ENCODE data around the gene THOC6.
A peak's percentile ranks its signal among the peaks of the same experiment; 100 is the strongest.
"Not testable (repeated sequence)": the region's sequence is repeated elsewhere in the genome, so short reads cannot be mapped to it uniquely, and the experiment has no call there.

THOC6 gene

DNA sequence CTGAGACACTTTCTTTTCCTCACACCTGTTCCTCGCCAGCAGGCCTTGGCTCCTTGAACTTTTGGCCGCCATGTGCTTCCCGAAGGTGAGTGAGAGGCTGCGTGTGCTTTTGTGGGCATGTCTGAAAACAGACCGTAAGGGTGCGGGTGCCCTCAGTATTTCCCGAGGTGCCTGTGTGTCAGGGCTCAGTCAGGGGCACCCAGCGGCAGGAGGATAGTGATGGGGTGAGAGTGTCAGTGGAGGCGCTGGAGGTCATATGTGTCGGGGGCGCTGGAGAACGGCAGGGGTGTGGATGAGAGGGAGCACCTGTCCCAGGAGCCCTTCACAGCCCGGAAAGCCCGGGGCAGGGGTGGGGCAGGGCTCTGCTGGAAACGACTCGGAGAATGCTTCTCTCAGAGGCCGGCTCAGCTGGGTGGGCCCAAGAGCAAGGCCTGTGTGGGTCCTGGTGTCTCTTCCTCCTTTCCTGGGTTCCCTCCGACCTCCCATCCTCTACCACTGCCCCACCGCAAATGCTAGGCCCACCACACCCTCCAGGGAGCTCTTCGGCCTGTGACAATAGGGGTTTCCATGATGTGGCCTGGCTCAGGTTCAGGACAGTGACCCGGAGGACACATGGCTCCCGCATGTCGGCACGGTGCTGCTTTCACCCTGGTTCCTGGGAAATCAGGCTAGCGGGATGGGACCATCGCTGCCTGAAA lies 42.1 kb downstream of the THOC6 start:
- DNase-seq (ENCODE audit: extremely low spot score, insufficient read length, low read depth) (no peak), FAIRE-seq (no peak)

DNA sequence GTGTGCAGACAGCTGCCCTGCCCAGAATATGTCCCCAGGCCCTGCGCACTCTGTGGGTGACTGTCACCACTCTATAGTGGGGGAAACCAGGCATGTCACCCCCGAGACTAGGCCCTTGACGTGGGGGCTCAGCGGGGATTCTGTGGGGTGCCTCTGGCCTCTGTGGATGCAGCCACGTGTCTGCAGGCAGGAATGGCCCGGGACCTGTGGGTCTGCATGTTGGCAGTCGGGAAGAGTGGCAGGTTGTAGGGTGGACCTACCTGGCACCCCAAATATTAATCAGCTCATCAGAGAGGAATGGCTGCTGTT lies 42.6 kb downstream of the THOC6 start:
- FAIRE-seq: no peak
- DNase-seq (ENCODE audit: extremely low spot score, insufficient read length, low read depth): no peak

DNA sequence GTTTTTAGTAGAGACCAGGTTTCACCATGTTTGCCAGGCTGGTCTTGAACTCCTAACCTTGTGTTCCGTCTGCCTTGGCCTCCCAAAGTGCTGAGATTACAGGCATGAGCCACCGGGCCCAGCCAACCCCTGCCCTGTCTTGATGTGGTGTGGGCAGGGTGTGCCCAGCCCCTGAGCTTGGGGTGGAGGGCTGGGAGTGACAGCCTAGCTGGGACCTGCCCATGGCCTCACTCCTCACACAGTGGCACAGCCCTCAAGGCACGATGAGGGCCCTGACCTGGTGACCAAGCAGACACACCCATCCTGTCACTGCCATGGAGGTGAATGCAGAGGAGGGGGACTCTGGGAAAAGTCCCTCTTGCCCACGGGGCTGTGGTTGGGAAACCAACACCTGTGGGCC lies 44.7 kb downstream of the THOC6 start:
- no peak for FAIRE-seq
- DNase-seq (ENCODE audit: extremely low spot score, insufficient read length, low read depth): no peak

DNA sequence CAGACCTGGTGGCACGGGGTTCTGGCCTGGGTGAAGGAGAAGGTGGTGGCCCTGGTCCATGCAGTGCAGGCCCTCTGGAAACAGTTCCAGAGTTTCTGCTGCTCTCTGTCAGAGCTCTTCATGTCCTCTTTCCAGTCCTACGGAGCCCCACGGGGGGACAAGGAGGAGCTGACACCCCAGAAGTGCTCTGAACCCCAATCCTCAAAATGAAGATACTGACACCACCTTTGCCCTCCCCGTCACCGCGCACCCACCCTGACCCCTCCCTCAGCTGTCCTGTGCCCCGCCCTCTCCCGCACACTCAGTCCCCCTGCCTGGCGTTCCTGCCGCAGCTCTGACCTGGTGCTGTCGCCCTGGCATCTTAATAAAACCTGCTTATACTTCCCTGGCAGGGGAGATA lies 45.3 kb downstream of the THOC6 start:
- not testable (repeated sequence) for FAIRE-seq; DNase-seq (ENCODE audit: extremely low spot score, insufficient read length, low read depth)

DNA sequence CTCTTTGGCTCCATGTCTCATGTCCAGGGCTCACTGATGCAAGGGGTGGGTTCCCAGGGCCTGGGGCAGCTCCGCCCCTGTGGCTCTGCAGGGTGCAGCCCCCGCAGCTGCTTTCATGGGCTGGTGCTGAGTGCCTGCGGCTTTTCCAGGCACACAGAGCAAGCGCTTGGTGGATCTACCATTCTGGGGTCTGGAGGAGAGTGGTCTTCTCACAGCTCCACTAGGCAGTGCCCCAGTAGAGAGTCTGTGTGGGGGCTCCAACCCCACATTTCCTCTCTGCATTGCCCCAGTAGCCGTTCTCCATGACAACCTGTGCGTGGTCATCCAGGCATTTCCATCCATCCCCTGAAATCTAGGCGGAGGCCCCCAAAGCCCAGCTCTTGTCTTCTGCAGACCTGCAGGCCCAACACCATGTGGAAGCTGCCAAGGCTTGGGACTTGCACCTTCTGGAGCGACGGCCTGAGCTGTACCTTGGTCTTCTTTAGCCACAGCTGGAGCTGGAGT lies 46.8 kb downstream of the THOC6 start:
- no peak for FAIRE-seq
- no peak for DNase-seq (ENCODE audit: extremely low spot score, insufficient read length, low read depth)

DNA sequence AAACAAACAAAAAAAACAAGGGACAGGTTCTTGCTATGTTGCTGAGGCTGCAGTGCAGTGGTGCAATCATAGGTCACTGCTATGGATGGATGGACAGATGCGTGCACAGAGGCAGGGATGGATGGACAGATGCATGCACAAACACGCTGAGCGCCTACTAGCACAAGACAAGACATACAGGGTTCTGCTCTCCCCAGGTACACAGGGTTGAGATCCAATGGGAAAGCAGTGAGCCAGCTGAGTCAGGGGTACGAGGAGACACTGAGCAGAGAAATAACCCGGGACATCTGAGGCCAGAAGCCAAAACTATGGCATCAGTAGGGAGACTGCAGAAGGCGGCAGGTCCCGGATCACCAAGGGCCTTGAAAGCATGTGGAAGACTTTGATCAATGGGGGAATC lies 47.8 kb downstream of the THOC6 start:
- FAIRE-seq: no peak
- no peak for DNase-seq (ENCODE audit: extremely low spot score, insufficient read length, low read depth)

DNA sequence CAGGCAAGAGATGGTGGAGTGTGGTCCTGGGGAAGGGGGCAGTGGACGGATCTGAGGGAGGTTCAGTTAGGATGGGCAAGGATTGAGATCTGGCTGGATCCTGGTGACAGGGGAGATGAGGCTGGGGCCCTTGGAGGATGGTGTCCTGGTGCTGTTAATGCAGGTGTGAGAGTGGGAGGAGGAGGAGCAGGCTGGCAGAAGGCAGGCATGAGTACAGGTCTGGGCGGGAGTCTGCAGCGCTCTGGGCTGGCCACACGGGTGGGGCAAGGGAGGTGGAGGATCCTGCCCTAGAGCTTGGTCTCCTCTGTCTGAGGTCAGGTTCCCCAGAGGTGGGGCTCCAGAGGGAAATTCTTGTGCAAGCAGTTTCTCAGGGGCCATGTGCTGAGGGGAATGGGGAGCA lies 48.3 kb downstream of the THOC6 start:
- DNase-seq (ENCODE audit: extremely low spot score, insufficient read length, low read depth); FAIRE-seq: not testable (repeated sequence)

DNA sequence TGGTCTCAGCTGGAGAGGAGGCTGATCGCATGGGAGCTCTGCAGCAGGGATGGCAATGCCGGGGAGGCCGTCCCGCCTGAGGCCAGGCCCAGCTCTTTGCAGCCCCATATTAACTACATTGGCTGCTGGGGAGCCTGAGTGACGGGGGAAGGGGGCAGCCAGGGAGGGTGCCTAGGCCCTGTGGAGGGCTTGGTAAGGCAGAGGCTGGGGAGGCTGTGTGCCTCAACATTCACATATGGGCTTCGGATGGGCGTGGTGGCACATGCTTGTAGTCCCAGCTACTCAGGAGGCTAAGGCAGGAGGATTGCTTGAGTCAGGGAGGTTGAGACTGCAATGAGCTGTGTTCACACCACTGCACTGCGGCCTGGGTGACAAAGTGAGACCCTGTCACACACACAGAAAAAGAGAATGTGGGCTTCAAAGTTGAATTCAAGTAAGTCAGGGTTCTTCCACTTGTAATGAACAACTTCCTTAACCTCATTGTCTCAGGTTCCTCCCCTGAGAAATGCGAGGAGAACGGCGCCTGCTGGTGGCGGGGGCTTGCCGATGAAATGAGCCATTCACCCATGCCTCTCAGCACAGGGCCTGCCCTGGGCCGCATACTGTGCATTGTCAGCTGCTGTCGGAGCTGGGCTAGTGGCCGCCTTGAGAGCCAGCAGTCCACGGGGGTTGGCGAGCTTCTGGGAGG lies 48.9 kb downstream of the THOC6 start:
- peak; percentile 5 for FAIRE-seq
- not testable (repeated sequence) for DNase-seq (ENCODE audit: extremely low spot score, insufficient read length, low read depth)

DNA sequence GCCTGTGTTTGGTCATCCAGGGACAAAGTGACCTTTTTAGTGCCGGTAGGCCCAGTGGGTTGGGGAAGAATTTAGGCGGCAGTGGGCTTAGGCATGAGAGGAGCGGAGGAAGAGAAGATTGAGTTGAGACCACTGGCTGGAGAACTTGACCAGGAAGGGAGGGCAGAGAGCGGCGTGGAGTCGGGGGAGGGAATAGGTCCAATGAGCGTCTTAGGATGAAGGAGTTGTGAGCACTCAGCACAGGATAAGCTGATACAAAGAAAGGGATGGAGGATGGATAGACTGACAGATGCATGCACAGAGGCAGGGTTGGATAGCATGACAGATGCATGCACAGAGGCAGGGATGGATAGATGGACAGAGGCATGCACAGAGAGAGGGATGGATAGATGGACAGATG lies 49.6 kb downstream of the THOC6 start:
- FAIRE-seq: no peak

DNA sequence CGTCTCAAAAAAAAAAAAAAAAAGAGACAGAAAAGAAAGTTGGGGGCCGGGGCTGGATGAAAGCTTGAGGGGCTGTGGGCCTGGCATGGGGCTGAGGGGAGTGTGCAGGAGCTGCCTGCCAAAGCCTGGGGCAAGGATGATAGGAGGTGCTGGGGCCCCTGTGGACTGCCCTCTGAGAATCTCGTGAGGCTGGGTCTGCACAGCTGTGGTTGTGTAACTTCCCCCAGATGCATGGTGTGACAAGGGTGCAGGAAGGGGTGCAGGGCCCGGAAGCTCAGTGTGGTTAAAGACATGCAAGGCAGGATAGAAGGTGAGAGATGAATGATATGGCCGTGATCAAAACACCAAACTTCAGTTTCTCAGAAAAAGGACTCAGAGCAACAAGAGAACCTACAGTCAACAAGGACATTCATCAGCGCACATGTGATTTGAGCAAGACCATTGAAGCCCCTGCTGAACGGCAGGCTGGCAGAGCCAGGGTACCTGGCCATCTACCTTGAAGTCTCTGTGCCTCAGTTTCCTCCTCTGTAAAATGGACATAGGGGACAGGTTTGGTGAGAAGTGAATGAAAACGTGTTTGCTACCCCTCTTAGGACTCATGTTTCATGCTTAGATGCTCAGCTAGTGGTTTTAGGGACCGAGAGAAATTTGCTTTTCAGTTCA lies 51.2 kb downstream of the THOC6 start:
- FAIRE-seq: peak; percentile 92
- no peak for DNase-seq (ENCODE audit: extremely low spot score, insufficient read length, low read depth)

More for the DNA sequence above, 49.6 kb downstream of the THOC6 start:
- DNase-seq (ENCODE audit: extremely low spot score, insufficient read length, low read depth): no peak

DNA sequence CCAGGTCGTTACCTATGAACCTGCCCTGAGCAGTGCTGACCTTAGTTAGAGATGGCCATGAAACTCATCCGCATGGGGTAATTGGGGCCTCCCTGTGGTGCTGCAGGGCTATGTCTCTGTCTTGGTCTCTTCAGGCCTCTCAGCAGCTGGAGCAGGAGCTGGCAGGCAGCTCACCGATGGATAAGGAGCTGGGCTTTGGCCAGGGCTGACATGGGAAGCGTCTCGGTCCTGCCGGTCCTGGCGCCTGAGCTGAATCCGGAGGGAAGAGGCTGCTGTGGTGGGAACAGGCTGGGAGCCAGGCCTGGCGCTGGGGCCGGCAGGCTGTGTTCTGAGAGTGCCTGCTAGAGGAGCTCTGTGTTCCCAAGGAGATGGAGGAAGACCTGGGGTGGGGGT lies 51.7 kb downstream of the THOC6 start:
- DNase-seq (ENCODE audit: extremely low spot score, insufficient read length, low read depth) (no peak), FAIRE-seq (no peak)

DNA sequence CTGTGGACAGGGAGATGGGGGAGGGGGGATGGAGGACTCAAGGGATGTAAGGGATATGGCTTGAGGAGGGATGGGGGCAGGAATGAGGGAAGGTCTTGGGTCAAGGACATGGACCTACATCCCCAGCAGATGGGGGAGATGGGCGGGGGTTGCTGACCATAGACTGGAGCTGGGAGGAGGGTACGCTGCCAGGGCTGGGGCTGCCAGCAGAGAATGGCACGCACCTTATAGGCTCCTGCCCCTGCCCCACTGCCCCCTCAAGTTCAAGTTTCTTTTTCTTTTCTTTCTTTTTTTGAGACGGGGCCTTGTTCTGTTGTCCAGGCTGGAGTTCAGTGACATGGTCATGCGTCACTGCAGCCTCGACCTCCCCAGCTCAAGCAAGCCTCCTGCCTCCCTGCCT lies 52.1 kb downstream of the THOC6 start:
- peak; percentile 45 for FAIRE-seq

DNA sequence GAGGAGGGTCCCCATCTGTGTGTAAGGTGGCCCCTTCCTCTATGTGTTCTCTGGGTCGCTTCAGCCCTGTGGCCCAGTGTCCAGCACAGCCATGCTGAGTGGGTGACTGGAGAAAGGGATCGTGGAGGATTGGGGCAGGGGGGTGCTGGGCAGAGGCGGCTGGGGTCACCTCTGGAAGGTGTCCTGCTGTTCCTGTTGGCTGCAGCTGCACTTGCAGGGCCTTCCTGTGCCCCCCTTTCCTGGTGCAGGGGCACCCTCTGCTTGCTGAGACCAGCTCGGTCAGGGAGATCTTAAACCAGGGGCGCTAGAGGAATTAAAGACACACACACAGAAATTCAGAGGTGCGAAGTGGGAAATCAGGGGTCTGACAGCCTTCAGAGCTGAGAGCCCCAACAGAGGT lies 52.7 kb downstream of the THOC6 start:
- no peak for DNase-seq (ENCODE audit: extremely low spot score, insufficient read length, low read depth)
- FAIRE-seq: no peak

More for the DNA sequence above, 52.1 kb downstream of the THOC6 start:
- DNase-seq (ENCODE audit: extremely low spot score, insufficient read length, low read depth): not testable (repeated sequence)

Data from GM18507 (cell line).